ENCODE measurements around the gene LGI4.
"Not testable (repeated sequence)": the region's sequence is repeated elsewhere in the genome, so short reads cannot be mapped to it uniquely, and the experiment has no call there.

Gene LGI4

DNA sequence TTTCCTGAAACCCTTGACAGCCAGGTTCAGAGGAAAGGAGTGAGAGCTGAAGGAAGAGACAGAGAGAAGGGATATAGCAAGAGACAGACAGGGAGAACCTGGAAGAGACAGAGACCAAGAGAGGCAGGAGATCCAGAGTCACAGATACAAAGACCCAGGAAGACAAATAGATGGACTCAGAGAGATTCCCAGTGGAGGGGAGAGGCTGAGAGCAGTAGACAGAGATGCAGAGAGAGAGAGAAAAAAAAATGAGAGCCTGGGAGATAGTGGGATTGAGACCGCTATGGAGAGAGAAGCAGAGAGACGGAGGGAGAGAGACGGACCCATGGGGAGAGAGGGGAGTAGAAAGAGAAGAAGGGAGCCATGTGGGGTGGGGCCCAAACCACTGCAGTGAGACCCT, 9.0 kb upstream of the LGI4 start:
- no peak for DNase-seq (ENCODE audit: extremely low spot score, insufficient read length, low read depth)
- no peak for FAIRE-seq

DNA sequence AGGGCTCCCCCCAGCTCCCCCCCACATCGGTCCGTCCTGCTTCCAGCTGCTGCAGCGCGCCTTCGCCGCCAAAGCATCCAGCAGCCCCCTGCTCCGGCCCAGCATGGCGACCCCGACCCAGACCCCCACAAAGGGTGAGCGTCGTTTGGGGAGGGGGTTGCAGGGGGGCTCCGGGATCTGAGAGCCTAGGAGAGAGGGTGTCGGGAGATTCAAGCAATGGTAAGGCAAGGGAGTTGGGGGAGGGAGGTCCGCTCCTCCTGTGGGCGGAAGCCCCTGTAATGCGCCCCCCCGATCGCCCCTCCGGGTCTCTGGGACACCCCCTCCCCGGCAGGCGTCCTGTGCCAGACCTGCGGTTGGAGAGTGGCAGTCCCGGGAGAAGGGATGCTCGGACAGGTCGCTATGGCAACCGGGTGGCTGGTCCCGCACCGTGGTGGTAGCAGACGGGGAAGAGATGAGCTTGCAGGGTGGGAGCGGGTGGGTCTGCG, 8.4 kb upstream of the LGI4 start, which contains the start of gene FXYD7:
FXYD7 (plus strand) TSS at position 25 of the 485 bp plus-strand sequence; CDS start at position 104, 79 bp downstream.
- FAIRE-seq = no peak
- DNase-seq (ENCODE audit: extremely low spot score, insufficient read length, low read depth) = no peak

GRCh38 chr19:35142606-35143230, 7.9 kb upstream of the LGI4 start:
- FAIRE-seq = peak; percentile 48
- DNase-seq (ENCODE audit: extremely low spot score, insufficient read length, low read depth) = no peak

- peak; percentile 46 for FAIRE-seq
Observed at GRCh38 chr19:35141837-35142605, 7.2 kb upstream of the LGI4 start.

DNA sequence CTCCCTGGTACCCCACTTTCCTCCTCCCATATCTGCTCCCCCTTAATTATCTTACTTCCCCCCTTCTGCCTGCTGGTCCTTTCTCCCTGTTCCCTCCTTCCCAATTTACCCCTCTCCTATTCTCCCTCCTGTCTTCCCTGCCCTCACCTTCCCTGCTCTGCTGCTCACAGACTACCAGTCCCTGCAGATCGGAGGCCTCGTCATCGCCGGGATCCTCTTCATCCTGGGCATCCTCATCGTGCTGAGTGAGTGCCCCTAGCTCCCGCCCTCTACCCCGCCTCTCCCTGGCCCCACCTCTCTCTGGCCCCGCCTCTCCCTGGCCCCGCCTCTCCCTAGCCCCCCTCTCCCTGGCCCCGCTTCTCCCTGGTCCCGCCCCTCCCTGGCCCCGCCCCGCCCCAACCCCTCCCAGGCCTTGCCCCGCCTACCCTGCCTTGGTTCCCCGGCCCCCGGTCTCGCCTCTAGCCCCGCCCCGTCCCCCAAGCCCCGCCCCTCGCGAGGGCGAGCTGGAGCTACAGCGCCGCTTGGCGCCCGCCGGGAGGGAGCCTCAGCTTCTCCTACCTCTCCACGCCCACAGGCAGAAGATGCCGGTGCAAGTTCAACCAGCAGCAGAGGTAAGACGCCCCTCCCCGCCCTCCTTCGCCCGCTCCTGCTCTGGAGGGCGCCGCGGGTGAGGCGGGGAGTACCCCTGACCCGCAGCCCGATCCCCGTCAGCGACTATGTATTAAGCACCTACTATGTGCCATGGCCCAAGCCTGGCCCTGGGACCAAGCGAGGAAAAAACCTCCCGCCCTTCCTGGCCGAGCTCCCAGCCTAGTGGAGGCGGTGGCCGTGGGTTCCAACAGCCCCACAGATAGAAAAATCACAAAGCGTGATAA, 6.3 kb upstream of the LGI4 start:
- DNase-seq (ENCODE audit: extremely low spot score, insufficient read length, low read depth) = peak; percentile 99
- peak; percentile 81 for FAIRE-seq

More at GRCh38 chr19:35141837-35142605, 7.2 kb upstream of the LGI4 start:
- no peak for DNase-seq (ENCODE audit: extremely low spot score, insufficient read length, low read depth)

DNA sequence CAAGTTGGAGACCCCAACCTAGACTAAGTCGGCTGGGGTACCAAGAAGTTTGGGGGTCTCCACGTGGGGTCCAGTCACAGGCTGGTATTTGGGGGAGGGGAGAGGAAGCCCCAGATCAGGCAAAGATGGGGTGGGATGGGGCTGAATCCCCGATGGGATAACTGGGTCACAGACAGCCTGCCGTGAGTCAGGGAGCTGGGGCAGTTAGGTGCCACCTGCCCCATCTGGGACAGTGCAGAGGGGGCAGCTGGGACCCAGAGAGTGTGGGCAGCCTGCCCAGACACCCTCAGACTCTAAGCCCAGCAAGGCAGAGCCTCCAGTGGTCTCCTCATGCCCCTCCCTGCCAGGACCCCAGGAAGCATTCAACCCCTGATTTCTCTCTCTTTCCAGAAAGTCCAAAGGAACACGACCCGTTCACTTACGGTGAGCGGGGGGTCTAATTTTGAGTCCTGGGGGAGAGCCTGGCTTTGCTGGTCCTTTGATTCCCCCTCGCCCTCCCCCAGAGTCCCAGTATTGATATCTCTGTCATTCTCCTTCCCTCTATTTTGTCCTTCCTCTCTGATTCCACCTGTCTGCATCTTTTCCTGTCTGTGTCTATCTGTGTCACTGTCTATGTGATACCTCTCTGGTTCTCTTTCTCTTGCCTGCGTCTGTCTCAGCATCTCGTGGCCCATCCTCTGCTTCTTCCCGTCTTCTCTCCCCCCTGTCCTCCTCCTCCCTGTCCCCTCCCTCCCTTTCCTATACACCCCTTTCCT, 5.5 kb upstream of the LGI4 start:
- FAIRE-seq (no peak), DNase-seq (ENCODE audit: extremely low spot score, insufficient read length, low read depth) (no peak)

DNA sequence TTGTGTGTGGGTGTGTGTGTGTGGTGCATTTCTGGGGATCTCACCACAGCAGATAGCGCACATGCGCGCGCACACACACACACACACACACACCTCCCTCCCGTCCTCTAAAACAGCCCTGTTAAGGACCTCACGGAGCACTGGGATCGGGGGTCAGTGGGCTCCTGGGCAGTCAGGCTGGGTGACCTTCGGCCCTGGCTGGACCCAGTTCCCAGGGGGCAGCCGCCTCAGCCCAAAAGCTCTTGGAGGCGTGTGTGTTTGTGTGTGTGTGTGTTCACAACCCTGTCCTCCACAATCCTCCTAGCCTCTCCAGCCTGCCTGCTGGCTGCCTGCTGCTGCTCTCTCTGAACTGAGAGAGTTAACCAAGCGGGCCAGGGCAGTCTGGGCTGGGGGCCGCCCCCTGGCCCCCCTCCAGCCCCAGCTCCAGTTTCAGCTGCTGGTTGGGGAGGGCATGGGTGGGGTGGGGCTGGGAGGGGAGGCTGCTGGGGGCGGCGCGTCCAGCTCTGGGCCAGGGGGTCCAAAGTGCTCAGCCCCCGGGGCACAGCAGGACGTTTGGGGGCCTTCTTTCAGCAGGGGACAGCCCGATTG, 3.5 kb upstream of the LGI4 start, which contains the start of gene FXYD1:
FXYD1 (plus strand) TSS at position 520 of the 588 bp plus-strand sequence. CDS start 1,256 bp downstream, outside the sequence.
- FAIRE-seq (no peak), DNase-seq (ENCODE audit: extremely low spot score, insufficient read length, low read depth) (no peak)

- no peak for FAIRE-seq
- no peak for DNase-seq (ENCODE audit: extremely low spot score, insufficient read length, low read depth)
Observed at GRCh38 chr19:35136977-35137702, 2.3 kb upstream of the LGI4 start.

DNA sequence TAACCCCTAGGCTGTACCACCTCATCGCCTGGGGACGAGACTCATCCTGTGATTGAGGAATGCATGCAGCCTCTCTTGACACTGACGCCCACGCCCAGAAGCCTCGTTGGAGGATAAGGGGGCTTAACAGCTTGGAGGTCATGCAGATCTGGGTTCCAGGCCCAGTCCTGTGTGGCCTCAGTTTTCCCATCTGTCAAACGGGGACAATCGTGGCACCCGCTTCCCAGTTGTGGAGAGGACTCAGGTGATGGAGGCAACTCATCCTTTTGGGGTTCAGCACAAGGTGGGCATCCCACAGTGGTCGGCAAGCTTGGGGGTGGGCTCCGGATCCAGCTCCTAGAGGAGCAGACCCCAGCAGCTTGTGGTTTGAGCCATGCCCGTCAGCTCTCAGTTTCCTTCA, 1.4 kb upstream of the LGI4 start:
- no peak for FAIRE-seq
- DNase-seq (ENCODE audit: extremely low spot score, insufficient read length, low read depth) = no peak

GRCh38 chr19:35135389-35135909, 590 bp upstream of the LGI4 start:
- DNase-seq (ENCODE audit: extremely low spot score, insufficient read length, low read depth) (peak; percentile 84), FAIRE-seq (peak; percentile 72)

DNA sequence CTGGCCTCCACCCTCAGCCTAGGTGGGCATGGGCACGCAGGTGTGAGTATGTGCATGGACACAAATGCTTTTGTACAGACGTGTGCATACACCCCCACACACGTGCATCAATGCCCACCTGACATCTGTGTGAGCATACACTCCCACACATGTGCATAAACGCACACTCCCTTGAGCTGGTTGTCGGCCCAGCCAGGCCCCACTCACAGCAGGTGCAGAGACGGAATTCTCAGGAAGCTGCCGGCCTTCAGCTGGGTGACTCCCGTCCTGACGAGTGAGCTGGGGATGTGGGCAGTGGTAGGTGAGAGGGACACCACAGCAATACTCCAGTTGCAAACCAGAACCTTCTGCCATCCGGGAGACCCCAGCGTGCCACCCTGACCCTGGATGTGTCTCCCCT, 1.0 kb downstream of the LGI4 start:
- DNase-seq (ENCODE audit: extremely low spot score, insufficient read length, low read depth) (no peak), FAIRE-seq (no peak)

DNA sequence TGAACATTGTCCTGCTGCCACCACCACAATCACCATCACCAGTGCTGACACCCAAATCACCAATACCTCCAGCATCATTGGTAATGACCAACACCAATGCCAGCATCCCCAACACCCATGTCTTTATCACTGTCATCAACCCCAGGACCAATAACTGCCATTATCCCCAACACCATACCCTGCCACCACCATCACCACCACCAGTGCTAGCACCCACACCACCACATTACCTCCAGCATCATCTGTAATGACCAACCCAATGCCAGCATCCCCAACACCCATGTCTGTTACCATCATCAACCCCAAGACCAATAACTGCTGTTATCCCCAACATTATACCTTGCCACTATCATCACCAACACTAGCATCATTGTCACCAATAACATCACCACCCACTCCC, 2.6 kb downstream of the LGI4 start:
- DNase-seq (ENCODE audit: extremely low spot score, insufficient read length, low read depth) (no peak), FAIRE-seq (no peak)

DNA sequence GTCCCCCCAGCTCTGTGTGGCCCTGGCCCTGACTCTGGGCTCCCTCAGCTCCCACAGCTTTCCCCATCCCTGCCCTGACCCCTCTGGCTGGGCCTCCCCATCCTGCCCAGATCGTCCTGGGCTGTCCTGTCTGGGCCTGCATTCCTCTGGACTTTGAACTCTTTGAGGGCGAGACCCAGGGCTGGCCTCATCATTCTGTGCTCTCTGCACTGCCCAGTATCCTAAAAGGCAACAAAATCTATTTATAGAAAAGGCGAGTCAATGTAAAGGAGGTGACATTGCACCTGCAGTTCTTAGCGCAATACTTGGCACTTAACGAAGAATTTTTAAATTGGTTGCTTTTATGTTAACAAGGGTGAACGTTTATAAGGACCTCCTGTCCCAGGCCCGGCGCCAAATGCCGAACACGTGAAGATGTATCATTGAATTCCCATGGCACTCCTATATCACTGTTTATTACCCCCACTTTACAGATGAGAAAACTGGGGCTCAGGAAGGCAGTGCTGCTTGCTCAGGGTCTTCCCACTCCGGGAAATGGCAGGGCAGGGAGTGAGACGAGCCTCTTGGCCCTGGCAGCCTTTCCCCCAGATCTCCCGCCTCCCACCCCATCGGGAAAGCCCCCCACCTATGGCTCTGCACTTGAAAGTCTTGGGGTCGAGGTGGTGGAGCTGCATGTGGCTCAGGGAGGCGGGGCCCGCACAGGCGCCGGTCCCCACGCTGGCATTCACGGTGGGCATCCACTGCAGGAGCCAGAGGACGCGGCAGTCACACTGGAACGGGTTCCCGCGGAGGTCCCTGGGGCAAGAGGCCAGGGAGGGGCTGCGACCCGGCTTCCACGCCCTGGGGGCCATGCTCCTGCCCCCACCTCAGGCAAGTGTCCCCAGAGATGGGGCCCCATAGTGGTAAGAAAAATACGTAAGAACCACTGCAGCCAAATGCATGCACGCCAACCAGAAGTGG, 3.8 kb downstream of the LGI4 start:
- no peak for FAIRE-seq
- DNase-seq (ENCODE audit: extremely low spot score, insufficient read length, low read depth) = no peak

DNA sequence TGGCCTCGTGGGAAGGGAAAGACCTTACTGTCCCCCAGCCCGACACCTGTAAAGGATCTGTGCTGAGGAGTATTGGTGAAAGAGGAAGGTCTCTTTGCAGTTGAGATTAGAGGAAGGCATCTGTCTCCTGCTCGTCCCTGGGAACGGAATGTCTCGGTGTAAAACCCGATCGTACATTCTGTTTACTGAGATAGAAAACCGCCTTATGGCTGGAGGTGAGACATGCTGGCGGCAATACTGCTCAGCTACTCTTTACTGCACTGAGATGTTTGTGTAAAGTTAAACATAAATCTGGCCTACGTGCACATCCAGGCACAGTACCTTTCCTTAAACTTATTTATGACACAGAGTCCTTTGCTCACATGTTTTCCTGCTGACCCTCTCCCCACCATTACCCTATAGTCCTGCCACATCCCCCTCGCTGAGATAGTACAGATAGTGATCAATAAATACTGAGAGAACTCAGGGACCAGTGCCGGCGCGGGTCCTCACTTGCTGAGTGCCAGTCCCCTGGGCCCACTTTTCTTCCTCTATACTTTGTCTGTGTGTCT, 5.1 kb downstream of the LGI4 start:
- not testable (repeated sequence) for DNase-seq (ENCODE audit: extremely low spot score, insufficient read length, low read depth); FAIRE-seq

GRCh38 chr19:35128398-35129057, 6.3 kb downstream of the LGI4 start:
- FAIRE-seq (no peak), DNase-seq (ENCODE audit: extremely low spot score, insufficient read length, low read depth) (no peak)

DNA sequence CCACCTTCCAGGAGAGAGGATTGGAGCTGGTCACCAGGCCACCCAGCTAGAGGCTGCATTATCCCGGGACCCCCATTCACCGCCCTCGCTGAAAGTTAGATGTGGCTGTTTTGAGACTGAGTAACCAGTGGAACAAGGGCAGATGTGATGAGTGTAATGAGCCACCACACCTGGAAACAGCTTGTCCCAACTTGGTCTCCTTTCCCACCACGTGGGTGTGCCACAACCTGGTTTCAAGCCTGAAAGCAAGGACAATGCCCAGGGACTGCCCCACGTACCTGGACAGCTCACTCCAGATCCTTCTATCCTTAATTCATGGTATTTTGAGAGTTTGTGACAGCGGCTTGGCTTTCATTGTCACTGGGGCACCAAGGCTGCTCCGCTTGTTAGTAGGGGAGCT, 7.0 kb downstream of the LGI4 start:
- FAIRE-seq (no peak), DNase-seq (ENCODE audit: extremely low spot score, insufficient read length, low read depth) (no peak)

GRCh38 chr19:35126624-35126959, 8.3 kb downstream of the LGI4 start:
- no peak for FAIRE-seq
- no peak for DNase-seq (ENCODE audit: extremely low spot score, insufficient read length, low read depth)

All from GM18507 (cell line).